ENCODE data around the gene ELP6. TPM values are rescaled to one million over a fixed set of nuclear protein-coding genes. Genes with fewer than 3 reads are reported as not detected.
"Not testable (repeated sequence)": the region's sequence is repeated elsewhere in the genome, so short reads cannot be mapped to it uniquely, and the experiment has no call there.

Gene ELP6
- total RNA-seq, 3 donors from 2014 or later: 21.2 to 26.9 (median 25.9) TPM

DNA sequence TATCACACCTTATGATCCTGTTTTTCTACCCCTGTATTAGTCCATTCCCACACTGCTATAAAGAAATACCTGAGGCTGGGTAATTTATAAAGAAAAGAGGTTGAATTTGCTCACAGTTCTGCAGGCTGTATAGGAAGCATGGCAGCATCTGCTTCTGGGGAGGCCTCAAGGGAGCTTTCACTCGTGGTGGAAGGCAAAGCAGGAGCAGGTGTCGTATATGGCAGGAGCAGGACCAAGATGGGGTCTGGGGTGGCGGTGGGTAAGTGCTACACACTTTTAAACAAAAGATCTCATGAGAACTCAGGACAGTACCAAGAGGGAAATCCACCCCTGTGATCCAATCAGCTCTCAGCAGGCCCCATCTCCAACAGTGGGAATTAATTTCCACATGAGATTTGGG, 22.3 kb downstream of the ELP6 start:
- Histone ChIP-seq H3K4me1 (ENCODE audit: low read depth) (no peaks in the 10 kb centered on the region), H3K4me3 (no peak overlapping the region), H3K36me3 (ENCODE audit: low read depth) (no peaks in the 10 kb centered on the region), H3K9me3 (no peaks in the 10 kb centered on the region)
- ATAC-seq (no peak), DNase-seq (no peak)
- TF ChIP-seq, protein P1, sequence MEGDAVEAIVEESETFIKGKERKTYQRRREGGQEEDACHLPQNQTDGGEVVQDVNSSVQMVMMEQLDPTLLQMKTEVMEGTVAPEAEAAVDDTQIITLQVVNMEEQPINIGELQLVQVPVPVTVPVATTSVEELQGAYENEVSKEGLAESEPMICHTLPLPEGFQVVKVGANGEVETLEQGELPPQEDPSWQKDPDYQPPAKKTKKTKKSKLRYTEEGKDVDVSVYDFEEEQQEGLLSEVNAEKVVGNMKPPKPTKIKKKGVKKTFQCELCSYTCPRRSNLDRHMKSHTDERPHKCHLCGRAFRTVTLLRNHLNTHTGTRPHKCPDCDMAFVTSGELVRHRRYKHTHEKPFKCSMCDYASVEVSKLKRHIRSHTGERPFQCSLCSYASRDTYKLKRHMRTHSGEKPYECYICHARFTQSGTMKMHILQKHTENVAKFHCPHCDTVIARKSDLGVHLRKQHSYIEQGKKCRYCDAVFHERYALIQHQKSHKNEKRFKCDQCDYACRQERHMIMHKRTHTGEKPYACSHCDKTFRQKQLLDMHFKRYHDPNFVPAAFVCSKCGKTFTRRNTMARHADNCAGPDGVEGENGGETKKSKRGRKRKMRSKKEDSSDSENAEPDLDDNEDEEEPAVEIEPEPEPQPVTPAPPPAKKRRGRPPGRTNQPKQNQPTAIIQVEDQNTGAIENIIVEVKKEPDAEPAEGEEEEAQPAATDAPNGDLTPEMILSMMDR (IDR thresholded peaks at IDR 0.05): no peak
- intact Hi-C loops (cut with DNase I, micrococcal nuclease): no loop called here

DNA sequence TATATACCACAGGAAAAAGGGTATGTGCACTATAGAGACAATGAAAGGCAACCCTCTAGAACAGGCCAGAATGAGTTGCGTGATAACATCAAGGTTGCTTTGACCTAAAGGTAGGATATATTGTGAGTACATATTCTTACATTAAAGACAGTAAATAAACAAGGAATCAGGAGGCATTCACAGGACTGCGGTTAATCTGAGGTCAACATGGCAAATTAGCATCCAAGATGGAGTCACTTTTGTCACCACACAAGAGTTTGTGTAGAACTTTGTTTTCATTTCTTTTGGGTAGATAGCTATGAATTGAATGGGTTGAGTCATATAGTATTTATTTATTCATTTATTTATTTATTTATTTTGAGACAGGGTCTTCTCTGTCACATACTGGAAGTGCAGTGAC, 26.2 kb downstream of the ELP6 start:
- Histone ChIP-seq H3K4me1 (ENCODE audit: low read depth) (no peaks in the 10 kb centered on the region), H3K4me3 (no peak overlapping the region), H3K36me3 (ENCODE audit: low read depth) (no peaks in the 10 kb centered on the region), H3K9me3 (no peaks in the 10 kb centered on the region)
- intact Hi-C loops (cut with DNase I, micrococcal nuclease): no loop called here
- ATAC-seq (no peak), DNase-seq (no peak)
- TF ChIP-seq, protein P1 (IDR thresholded peaks at IDR 0.05): no peak

DNA sequence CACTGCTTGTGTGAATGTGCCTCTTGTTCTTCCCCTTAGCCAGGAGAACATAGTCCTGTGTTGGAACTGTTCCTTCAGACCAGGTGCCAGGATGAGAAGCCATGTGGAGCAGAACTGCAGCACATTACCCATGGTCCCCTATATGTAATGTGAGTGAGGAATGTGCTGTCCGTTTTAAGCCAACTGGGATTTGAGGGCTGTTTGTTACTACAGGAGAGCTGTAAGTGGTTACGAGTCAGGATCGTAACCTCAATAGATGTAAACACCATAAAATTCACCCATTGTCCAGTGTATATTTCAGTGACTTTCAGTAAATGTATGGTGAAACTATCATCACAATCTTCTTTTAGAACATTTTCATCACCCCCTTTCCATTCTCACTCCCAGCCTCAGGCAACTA, 27.7 kb downstream of the ELP6 start:
- Histone ChIP-seq H3K9me3 (no peaks in the 10 kb centered on the region), H3K4me3 (no peak overlapping the region), H3K4me1 (ENCODE audit: low read depth) (no peaks in the 10 kb centered on the region), H3K36me3 (ENCODE audit: low read depth) (no peaks in the 10 kb centered on the region)
- intact Hi-C loops (cut with DNase I, micrococcal nuclease): no loop called here
- ATAC-seq (no peak), DNase-seq (no peak)
- TF ChIP-seq, protein P1 (IDR thresholded peaks at IDR 0.05): no peak

DNA sequence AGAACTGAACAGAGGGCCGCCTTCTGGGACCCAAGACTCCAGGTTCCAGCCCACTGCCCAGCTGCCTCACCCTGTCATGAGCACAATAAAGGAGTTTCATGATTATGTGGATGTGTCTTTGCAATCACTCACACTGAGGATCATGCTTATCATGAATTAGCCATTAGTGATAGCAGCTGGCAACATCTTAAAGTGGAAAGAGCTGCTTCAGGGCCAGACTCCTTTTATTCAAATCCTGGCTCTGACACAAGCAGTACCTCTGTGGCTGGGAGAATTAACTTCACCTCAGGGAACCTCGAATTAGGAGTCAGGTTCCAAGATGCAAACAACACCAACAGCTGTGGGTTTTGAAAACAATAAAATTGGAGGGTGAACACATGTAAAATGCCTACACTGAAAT, 31.1 kb downstream of the ELP6 start:
- H3K4me1 ChIP-seq (ENCODE audit: low read depth): no peaks in the 10 kb centered on the region
- DNase-seq (no peak), ATAC-seq (no peak)
- no peaks in the 10 kb centered on the region for H3K9me3 ChIP-seq
- intact Hi-C loops (cut with DNase I, micrococcal nuclease): no loop called here
- H3K36me3 ChIP-seq (ENCODE audit: low read depth): no peaks in the 10 kb centered on the region
- TF ChIP-seq, protein P1 (IDR thresholded peaks at IDR 0.05): no peak
- no peak overlapping the region for H3K4me3 ChIP-seq

DNA sequence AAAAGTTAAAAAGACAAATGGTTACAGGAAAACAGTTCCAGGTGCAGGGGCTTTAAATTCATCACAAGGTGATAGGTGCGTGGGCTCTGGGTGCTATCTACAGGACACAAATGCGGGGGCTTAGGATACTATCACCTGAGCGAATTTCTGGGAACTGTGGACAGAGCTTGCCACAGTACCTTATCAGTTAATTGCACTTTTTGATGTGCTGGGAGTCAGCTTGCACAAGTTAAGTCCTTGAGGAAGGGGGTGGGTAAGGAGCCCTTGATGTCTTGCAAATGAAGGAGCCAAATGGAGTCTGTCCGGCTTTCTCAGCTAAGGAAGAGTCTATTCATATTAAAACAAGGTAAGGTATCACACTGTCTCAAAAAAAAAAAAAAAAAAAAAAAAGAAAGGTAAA, 31.7 kb downstream of the ELP6 start:
- H3K9me3 ChIP-seq; H3K4me1 ChIP-seq (ENCODE audit: low read depth); H3K4me3 ChIP-seq; DNase-seq; ATAC-seq; intact Hi-C loops (cut with DNase I, micrococcal nuclease); H3K36me3 ChIP-seq (ENCODE audit: low read depth): not testable (repeated sequence)

DNA sequence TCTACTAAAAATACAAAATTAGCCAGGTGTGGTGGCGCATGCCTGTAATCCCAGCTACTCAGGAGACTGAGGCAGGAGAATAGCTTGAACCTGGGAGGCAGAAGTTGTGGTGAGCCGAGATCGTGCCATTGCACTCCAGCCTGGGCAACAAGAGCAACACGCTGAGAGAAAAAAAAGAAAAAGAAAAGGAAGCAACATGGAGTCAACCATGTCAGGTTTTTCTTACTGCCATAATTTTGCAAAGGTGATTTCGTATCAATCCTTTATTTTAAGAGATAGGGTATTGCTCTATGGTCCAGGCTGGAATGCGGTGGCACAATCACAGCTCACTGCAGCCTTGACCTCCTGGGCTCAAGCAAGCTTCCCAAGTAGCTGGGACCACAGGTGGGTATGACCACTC, 33.2 kb downstream of the ELP6 start:
- peaks cover 11% of the 10 kb centered on the region for H3K4me1 ChIP-seq (ENCODE audit: low read depth)
- DNase-seq; H3K4me3 ChIP-seq; intact Hi-C loops (cut with DNase I, micrococcal nuclease); H3K9me3 ChIP-seq; H3K36me3 ChIP-seq (ENCODE audit: low read depth); ATAC-seq: not testable (repeated sequence)

DNA sequence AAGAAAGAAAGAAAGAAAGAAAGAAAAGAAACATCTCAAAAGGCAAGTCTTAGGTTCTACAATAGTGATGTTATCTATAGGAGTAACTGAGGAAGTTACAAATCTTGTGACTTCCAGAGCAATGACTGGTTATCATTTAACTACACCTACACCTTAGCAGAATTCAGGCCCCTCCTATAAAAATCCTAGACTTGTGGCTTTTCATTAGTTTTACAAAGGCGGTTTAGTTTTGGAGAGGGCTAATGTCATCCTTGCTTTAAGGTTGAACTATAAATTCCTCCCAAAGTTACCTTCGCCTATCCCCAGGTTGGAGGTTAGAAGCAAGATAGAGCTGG, 33.7 kb downstream of the ELP6 start:
- ATAC-seq (no peak), DNase-seq (no peak)
- intact Hi-C loops (cut with DNase I, micrococcal nuclease): loop anchor here in 1 of 2 donors (10.0 kb wide), 1 partner anchor 55 kb away; no protein-coding TSS in a partner anchor
- no peak overlapping the region for H3K4me3 ChIP-seq
- H3K36me3 ChIP-seq (ENCODE audit: low read depth): no peaks in the 10 kb centered on the region
- TF ChIP-seq, protein P1 (IDR thresholded peaks at IDR 0.05): no peak
- H3K9me3 ChIP-seq: no peaks in the 10 kb centered on the region
- peaks cover 11% of the 10 kb centered on the region for H3K4me1 ChIP-seq (ENCODE audit: low read depth)

All from mucosa of descending colon (tissue), 3 donors.